Fibroblast of peridontal ligament (primary cell): ENCODE measurements around the gene KCNMA1.
"Not testable (repeated sequence)": the region's sequence is repeated elsewhere in the genome, so short reads cannot be mapped to it uniquely, and the experiment has no call there.

ENCODE experiments used
- DNase-seq: peaks from one replicate; pipeline ENCODE4 v3.0.0-alpha.2; 2010; ENCODE audit errors: extremely low read depth

Gene KCNMA1

GRCh38 chr10:77604941-77605351 is 32.7 kb downstream of the KCNMA1 start:
- no peak for DNase-seq

GRCh38 chr10:77604063-77604462 is 33.5 kb downstream of the KCNMA1 start:
- no peak for DNase-seq

- DNase-seq = no peak
Measured at GRCh38 chr10:77603534-77603927, 34.1 kb downstream of the KCNMA1 start.

GRCh38 chr10:77602913-77603533 is 34.6 kb downstream of the KCNMA1 start:
- DNase-seq = no peak

GRCh38 chr10:77602231-77602912 is 35.2 kb downstream of the KCNMA1 start:
- peak; percentile 86 for DNase-seq

- DNase-seq = no peak
Measured at GRCh38 chr10:77601488-77601887, 36.1 kb downstream of the KCNMA1 start.

GRCh38 chr10:77600640-77601039 is 37.0 kb downstream of the KCNMA1 start:
- DNase-seq = no peak

- no peak for DNase-seq
Measured at GRCh38 chr10:77599651-77600050, 38.0 kb downstream of the KCNMA1 start.

GRCh38 chr10:77598606-77599005 is 39.0 kb downstream of the KCNMA1 start:
- no peak for DNase-seq

GRCh38 chr10:77597560-77597959 is 40.0 kb downstream of the KCNMA1 start:
- no peak for DNase-seq

- DNase-seq = no peak
Measured at GRCh38 chr10:77594471-77594783, 43.2 kb downstream of the KCNMA1 start.

GRCh38 chr10:77593771-77594470 is 43.7 kb downstream of the KCNMA1 start:
- DNase-seq = no peak

GRCh38 chr10:77592946-77593636 is 44.5 kb downstream of the KCNMA1 start:
- DNase-seq = peak; percentile 94

- DNase-seq = no peak
Measured at GRCh38 chr10:77592510-77592909, 45.1 kb downstream of the KCNMA1 start.

- no peak for DNase-seq
Measured at GRCh38 chr10:77591238-77591880, 46.2 kb downstream of the KCNMA1 start.

- no peak for DNase-seq
Measured at GRCh38 chr10:77590344-77591237, 47.0 kb downstream of the KCNMA1 start.

GRCh38 chr10:77589703-77590102 is 47.9 kb downstream of the KCNMA1 start:
- DNase-seq = not testable (repeated sequence)

GRCh38 chr10:77588886-77589285 is 48.7 kb downstream of the KCNMA1 start:
- DNase-seq = no peak

GRCh38 chr10:77587416-77587790 is 50.2 kb downstream of the KCNMA1 start:
- no peak for DNase-seq

- DNase-seq = peak; percentile 99
Measured at GRCh38 chr10:77586719-77587415, 50.7 kb downstream of the KCNMA1 start.
